H1 (cell line): ENCODE results near the gene RMP24.

Experiments
- CTCF ChIA-PET: fragments of 300-600 bp; sonication (Branson Sonifier 250); formaldehyde crosslinking; loops from one replicate; lab custom pipeline; 2021; ENCODE audit not compliant: partially characterized antibody; lab: Charles Lee
- POLR2A ChIA-PET: fragments of 300-600 bp; sonication (Branson Sonifier 250); formaldehyde crosslinking; loops from one replicate; lab custom pipeline; 2021; ENCODE audit warnings: inconsistent platforms; ENCODE audit not compliant: partially characterized antibody; lab: Charles Lee
- DNase-seq, 2 experiments: peaks; one replicate each; pipeline versions ENCODE4 v3.0.0 to v3.0.0-alpha.2; 2010 to 2022; ENCODE audit warnings: low spot score in 2 of 2, low read depth in 1 of 2, mixed read lengths in 1 of 2
- FAIRE-seq: peaks from 2 replicates; lab custom pipeline; 2011; peaks lifted over from hg19 to GRCh38; lab: Jason Lieb, UNC
- H2AFZ ChIP-seq: 2 replicates; pipeline ENCODE4 v1.8.1; 2012; ENCODE audit warnings: low read length, inconsistent platforms
- H2AK5ac ChIP-seq: 2 replicates; pipeline ENCODE4 v1.6.1; 2013; ENCODE audit warnings: low read depth, low read length
- H2BK120ac ChIP-seq: replicated peaks from 2 replicates; pipeline ENCODE3; 2013; ENCODE audit warnings: low read depth, low read length, inconsistent platforms
- H2BK12ac ChIP-seq: 2 replicates; pipeline ENCODE4 v1.6.1; 2013; ENCODE audit warnings: low read depth, low read length
- H2BK15ac ChIP-seq: 2 replicates; pipeline ENCODE4 v1.6.1; 2013; ENCODE audit warnings: low read length
- H2BK20ac ChIP-seq: 2 replicates; pipeline ENCODE4 v1.6.1; 2013; ENCODE audit warnings: low read length
- H2BK5ac ChIP-seq: 2 replicates; pipeline ENCODE4 v1.6.1; 2013; ENCODE audit warnings: low read depth, low read length
- H3K14ac ChIP-seq: 2 replicates; pipeline ENCODE4 v1.6.1; 2013; ENCODE audit warnings: inconsistent platforms; ENCODE audit not compliant: insufficient read length
- H3K18ac ChIP-seq: 2 replicates; pipeline ENCODE4 v1.6.1; 2013; ENCODE audit warnings: low read length; ENCODE audit errors: extremely low read depth
- H3K23ac ChIP-seq: 2 replicates; pipeline ENCODE4 v1.6.1; 2013; ENCODE audit warnings: inconsistent platforms; ENCODE audit not compliant: insufficient read length
- H3K23me2 ChIP-seq: 2 replicates; pipeline ENCODE4 v1.6.1; 2013; ENCODE audit warnings: low read depth, low read length
- H3K27ac ChIP-seq: 2 replicates; pipeline ENCODE4 v1.6.1; 2011; ENCODE audit warnings: low read depth, low read length, inconsistent platforms
- H3K27me3 ChIP-seq, 4 experiments: replicated peaks in 1 of 4; 1 replicate in 1 of 4; 2 replicates in 3 of 4; pipeline versions ENCODE4 v1.6.1 to v1.8.1; 2011 to 2013; ENCODE audit warnings: low read length in 3 of 4, mild to moderate bottlenecking in 3 of 4, inconsistent platforms in 2 of 4, mixed read lengths in 2 of 4, moderate library complexity in 1 of 4; ENCODE audit not compliant: control insufficient read depth in 3 of 4, insufficient read depth in 3 of 4; ENCODE audit errors: extremely low read depth in 1 of 4
- H3K36me3 ChIP-seq, 4 experiments: 2 replicates each; pipeline versions ENCODE4 v1.6.1 to v1.8.1; 2011 to 2013; ENCODE audit warnings: mild to moderate bottlenecking in 4 of 4, low read length in 3 of 4, moderate library complexity in 2 of 4, control low read depth in 1 of 4, inconsistent platforms in 1 of 4; ENCODE audit not compliant: insufficient read depth in 4 of 4, control insufficient read depth in 2 of 4
- H3K4ac ChIP-seq: replicated peaks from 2 replicates; pipeline ENCODE3; 2013; ENCODE audit warnings: low read length, low read depth, mixed read lengths, inconsistent platforms; ENCODE audit not compliant: insufficient read length
- H3K4me1 ChIP-seq, 4 experiments: replicated peaks in 1 of 4; 1 replicate in 1 of 4; 2 replicates in 3 of 4; pipeline versions ENCODE4 v1.6.1 to v1.8.1; 2011 to 2013; ENCODE audit warnings: low read length in 3 of 4, inconsistent platforms in 2 of 4, mixed read lengths in 1 of 4; ENCODE audit not compliant: insufficient read depth in 4 of 4, control insufficient read depth in 3 of 4
- H3K4me2 ChIP-seq, 2 experiments: 2 replicates each; pipeline versions ENCODE4 v1.6.1 to v1.8.1; 2011 to 2013; ENCODE audit warnings: low read depth in 2 of 2, low read length in 2 of 2, control low read depth in 1 of 2, inconsistent platforms in 1 of 2, mild to moderate bottlenecking in 1 of 2; ENCODE audit not compliant: insufficient read depth in 1 of 2
- H3K4me3 ChIP-seq, 4 experiments: fragments of 200-600, 300-600 bp in 1 of 4; sonication (generic), shearing (Covaris generic), sonication (Bioruptor Twin) in 1 of 4; 2 replicates each; pipeline versions ENCODE4 v1.5.1 to v1.8.1; 2011 to 2016; ENCODE audit warnings: low read length in 4 of 4, low read depth in 3 of 4, control low read depth in 2 of 4, inconsistent platforms in 2 of 4, mild to moderate bottlenecking in 2 of 4, mixed read lengths in 1 of 4, moderate library complexity in 1 of 4; ENCODE audit not compliant: insufficient read depth in 2 of 4; ENCODE audit errors: extremely low read depth in 1 of 4
- H3K56ac ChIP-seq: replicated peaks from 2 replicates; pipeline ENCODE3; 2013; ENCODE audit warnings: low read depth, mild to moderate bottlenecking, mixed read lengths, low read length, inconsistent platforms; ENCODE audit not compliant: insufficient read length
- H3K79me1 ChIP-seq: 2 replicates; pipeline ENCODE4 v1.6.1; 2013; ENCODE audit warnings: low read depth, low read length, control low read depth
- H3K79me2 ChIP-seq, 2 experiments: 2 replicates each; pipeline versions ENCODE4 v1.6.1 to v1.8.1; 2012 to 2013; ENCODE audit warnings: low read length in 2 of 2, mild to moderate bottlenecking in 2 of 2, inconsistent platforms in 1 of 2; ENCODE audit not compliant: insufficient read depth in 2 of 2, control insufficient read depth in 1 of 2
- H3K9ac ChIP-seq, 4 experiments: replicated peaks in 1 of 4; 1 replicate in 1 of 4; 2 replicates in 3 of 4; pipeline versions ENCODE4 v1.6.1 to v1.8.1; 2011 to 2013; ENCODE audit warnings: low read depth in 3 of 4, low read length in 3 of 4, control low read depth in 2 of 4, mild to moderate bottlenecking in 2 of 4, moderate library complexity in 2 of 4, inconsistent platforms in 1 of 4; ENCODE audit errors: extremely low read depth in 1 of 4
- H3K9me3 ChIP-seq, 2 experiments: 2 replicates each; pipeline versions ENCODE4 v1.6.1 to v1.8.1; 2012 to 2013; ENCODE audit warnings: mild to moderate bottlenecking in 2 of 2, moderate library complexity in 2 of 2, control low read depth in 1 of 2, inconsistent platforms in 1 of 2, low read depth in 1 of 2, low read length in 1 of 2, mixed read lengths in 1 of 2; ENCODE audit not compliant: insufficient read depth in 2 of 2
- H4K20me1 ChIP-seq, 2 experiments: replicated peaks in 1 of 2; 2 replicates each; pipeline versions ENCODE3 to v1.8.1; 2011 to 2013; ENCODE audit warnings: inconsistent platforms in 2 of 2, low read length in 2 of 2, mild to moderate bottlenecking in 1 of 2; ENCODE audit not compliant: insufficient read depth in 2 of 2, control insufficient read depth in 1 of 2
- H4K5ac ChIP-seq: 2 replicates; pipeline ENCODE4 v1.6.1; 2013; ENCODE audit warnings: low read length, low read depth, mixed read lengths, inconsistent platforms; ENCODE audit not compliant: insufficient read length
- H4K8ac ChIP-seq: 2 replicates; pipeline ENCODE4 v1.8.0; 2013; ENCODE audit warnings: mild to moderate bottlenecking, moderate library complexity, low read length, inconsistent platforms; ENCODE audit not compliant: insufficient read depth; ENCODE audit errors: extremely low read depth
- H4K91ac ChIP-seq: replicated peaks from 2 replicates; pipeline ENCODE3; 2013; ENCODE audit warnings: low read length, mixed read lengths, inconsistent platforms; ENCODE audit not compliant: insufficient read length
- BCL11A ChIP-seq, 2 experiments: IDR thresholded peaks; one replicate each; pipeline ENCODE4 v1.6.1; 2011; ENCODE audit warnings: low read depth in 2 of 2, low read length in 2 of 2, mild to moderate bottlenecking in 2 of 2
- CEBPB ChIP-seq: IDR thresholded peaks from 2 replicates; pipeline ENCODE4 v1.6.1; 2012; ENCODE audit warnings: low read depth, low read length
- CTBP2 ChIP-seq: IDR thresholded peaks from 2 replicates; pipeline ENCODE4 v1.7.0; 2011; ENCODE audit warnings: borderline replicate concordance, mild to moderate bottlenecking, moderate library complexity, mixed read lengths, low read length; ENCODE audit not compliant: insufficient read depth, insufficient read length
- HDAC2 ChIP-seq, 2 experiments: fragments of 300-600 bp in 1 of 2; sonication (generic) in 1 of 2; IDR thresholded peaks; 2 replicates each; pipeline ENCODE4 v1.6.1; 2011 to 2012; ENCODE audit warnings: low read depth in 2 of 2, low read length in 2 of 2, mild to moderate bottlenecking in 2 of 2, moderate library complexity in 2 of 2, borderline replicate concordance in 1 of 2, inconsistent platforms in 1 of 2
- JUN ChIP-seq: IDR thresholded peaks from 2 replicates; pipeline ENCODE4 v1.6.1; 2011; ENCODE audit warnings: low read depth, mild to moderate bottlenecking, improper control_type of control experiment, low read length
- KDM5A ChIP-seq: fragments of 200-600 bp; IDR thresholded peaks from 2 replicates; pipeline ENCODE4 v1.7.1; 2012; ENCODE audit warnings: mild to moderate bottlenecking, low read length, inconsistent platforms, mixed read lengths
- RAD21 ChIP-seq, 2 experiments: IDR thresholded peaks in 1 of 2; conservative IDR thresholded peaks in 1 of 2; 2 replicates each; pipeline ENCODE4 v1.6.1; 2011; ENCODE audit warnings: low read depth in 2 of 2, low read length in 2 of 2, improper control_type of control experiment in 1 of 2, inconsistent platforms in 1 of 2, mild to moderate bottlenecking in 1 of 2, moderate library complexity in 1 of 2
- RBBP5 ChIP-seq: IDR thresholded peaks from 2 replicates; pipeline ENCODE4 v1.7.1; 2012; ENCODE audit warnings: low read depth, mild to moderate bottlenecking, inconsistent platforms, low read length, moderate library complexity, borderline replicate concordance
- SIN3A ChIP-seq, 2 experiments: IDR thresholded peaks in 1 of 2; conservative IDR thresholded peaks in 1 of 2; 2 replicates each; pipeline ENCODE4 v1.6.1; 2011 to 2012; ENCODE audit warnings: low read length in 2 of 2, improper control_type of control experiment in 1 of 2, low read depth in 1 of 2, mild to moderate bottlenecking in 1 of 2
- SIRT6 ChIP-seq: IDR thresholded peaks from one replicate; pipeline ENCODE4 v1.7.1; 2012; ENCODE audit warnings: low read length, inconsistent platforms
- SIX5 ChIP-seq: IDR thresholded peaks from 2 replicates; pipeline ENCODE4 v1.6.1; 2011; ENCODE audit warnings: mild to moderate bottlenecking, low read depth, low read length
- SP1 ChIP-seq: IDR thresholded peaks from 2 replicates; pipeline ENCODE4 v1.6.1; 2011; ENCODE audit warnings: low read depth, low read length
- SRF ChIP-seq: IDR thresholded peaks from 2 replicates; pipeline ENCODE4 v1.6.1; 2011; ENCODE audit warnings: mild to moderate bottlenecking, low read depth, low read length, moderate library complexity
- ZNF274 ChIP-seq: IDR thresholded peaks from 2 replicates; pipeline ENCODE4 v1.7.0; 2012; ENCODE audit warnings: low read length, borderline replicate concordance; ENCODE audit errors: extremely low read depth
- WGBS, 2 experiments: shearing (Covaris generic) in 1 of 2; methylation state at CpG; one replicate each; pipeline versions ENCODE4 v1.1.6 to v1.1.7; 2013 to 2015; ENCODE audit warnings: low lambda C conversion rate in 2 of 2, mixed read lengths in 2 of 2, inconsistent platforms in 1 of 2, low coverage in 1 of 2, missing lambda C conversion rate in 1 of 2; ENCODE audit not compliant: insufficient replicate concordance in 2 of 2, insufficient coverage in 1 of 2, insufficient read length in 1 of 2; ENCODE audit errors: extremely low coverage in 1 of 2, missing lambda C conversion rate in 1 of 2; 5-methylcytosine and 5-hydroxymethylcytosine counted together

Gene RMP24

GRCh38 chr18:35938158-35938557 lies 34.3 kb upstream of the RMP24 start:
- H3K27me3 ChIP-seq = no peaks in the 10 kb centered on the region
- H4K5ac ChIP-seq = no peak overlapping the region
- no peak overlapping the region for H2BK120ac ChIP-seq
- no peak overlapping the region for H3K4ac ChIP-seq
- H3K23ac ChIP-seq = no peak overlapping the region
- no peak overlapping the region for H2BK20ac ChIP-seq
- H4K8ac ChIP-seq = no peak overlapping the region
- DNase-seq (no peak), FAIRE-seq (no peak)
- H4K91ac ChIP-seq = no peak overlapping the region
- no peak overlapping the region for H3K9ac ChIP-seq
- H3K4me3 ChIP-seq = no peak overlapping the region
- H3K18ac ChIP-seq = no peak overlapping the region
- H2BK12ac ChIP-seq = no peak overlapping the region
- H3K9me3 ChIP-seq = no peaks in the 10 kb centered on the region
- no peak overlapping the region for H2BK15ac ChIP-seq
- no peaks in the 10 kb centered on the region for H3K23me2 ChIP-seq
- no peak overlapping the region for H2AK5ac ChIP-seq
- H3K79me2 ChIP-seq = no peaks in the 10 kb centered on the region
- peaks cover 0 to 9% (median 5%) of the 10 kb centered on the region in 4 experiments; a peak in 5 of 7 replicates for H3K4me1 ChIP-seq
- H3K56ac ChIP-seq = no peak overlapping the region
- H4K20me1 ChIP-seq = no peaks in the 10 kb centered on the region
- H3K27ac ChIP-seq = no peak overlapping the region
- H3K79me1 ChIP-seq = no peaks in the 10 kb centered on the region; the same call in none of the 2 replicates
- WGBS, 2 experiments = 97% methylated on average over 1 of the region's 1 CpG; no CpG with 5 or more reads in 1 of the 2 experiments
- no peak overlapping the region for H2AFZ ChIP-seq
- POLR2A ChIA-PET = interaction anchor here (1.7 kb wide), 1 partner anchor 356 kb away, joined by 3 read pairs; no protein-coding TSS in a partner anchor
- no peak overlapping the region for H3K4me2 ChIP-seq
- no peak overlapping the region for H2BK5ac ChIP-seq
- peaks cover 0 to 41% (median 11%) of the 10 kb centered on the region in 4 experiments; a peak in 6 of 8 replicates for H3K36me3 ChIP-seq
- no peak overlapping the region for H3K14ac ChIP-seq
- CTCF ChIA-PET = interaction anchor here (0.6 to 6.7 kb wide), 22 partner anchors 8 to 557 kb away, joined by 3 to 78 read pairs (median 4); no protein-coding TSS in a partner anchor
- no peak for TF ChIP-seq KDM5A
- TF ChIP-seq ZNF274 = no peak
- TF ChIP-seq CTBP2 = no peak
- no peak for TF ChIP-seq BCL11A (IDR thresholded peaks at IDR 0.05; ENCODE audit: low read depth in 2 of 2, low read length in 2 of 2)
- no peak for TF ChIP-seq CEBPB
- TF ChIP-seq SRF = no peak
- TF ChIP-seq JUN = no peak
- no peak for TF ChIP-seq RAD21 (IDR thresholded peaks at IDR 0.05 in 1 of 2, conservative IDR thresholded peaks at IDR 0.05 in 1 of 2; ENCODE audit: low read depth in 2 of 2, low read length in 2 of 2)
- TF ChIP-seq SP1 = no peak
- TF ChIP-seq SIRT6 = no peak
- TF ChIP-seq SIN3A (conservative IDR thresholded peaks at IDR 0.05 in 1 of 2, IDR thresholded peaks at IDR 0.05 in 1 of 2; ENCODE audit: low read depth in 1 of 2, low read length in 2 of 2) = no peak
- TF ChIP-seq HDAC2 (IDR thresholded peaks at IDR 0.05; ENCODE audit: borderline replicate concordance in 1 of 2, low read depth in 2 of 2, low read length in 2 of 2) = no peak
- TF ChIP-seq SIX5 = no peak
- no peak for TF ChIP-seq RBBP5
